PFSK-1 (cell line): Measurements from ENCODE around the gene PTGDS.

Experiments
- POLR2AphosphoS5 ChIP-seq: IDR thresholded peaks from 2 replicates; pipeline ENCODE4 v1.6.1; 2012; ENCODE audit warnings: low read depth, mild to moderate bottlenecking, control low read depth, low read length, moderate library complexity
- SIN3A ChIP-seq: IDR thresholded peaks from 2 replicates; pipeline ENCODE4 v1.6.1; 2012; ENCODE audit warnings: mild to moderate bottlenecking, low read length, moderate library complexity, borderline replicate concordance; ENCODE audit not compliant: insufficient read depth
- TAF1 ChIP-seq: IDR thresholded peaks from 2 replicates; pipeline ENCODE4 v1.6.1; 2012; ENCODE audit warnings: low read length, control low read depth, borderline replicate concordance; ENCODE audit not compliant: insufficient read depth
- TF ChIP-seq, protein P1 (sequence below), 2 experiments: IDR thresholded peaks; 2 replicates each; pipeline versions ENCODE4 v1.6.1 to v1.8.0; 2011 to 2012; ENCODE audit warnings: low read depth in 2 of 2, low read length in 2 of 2, control low read depth in 1 of 2, inconsistent platforms in 1 of 2, mild to moderate bottlenecking in 1 of 2, moderate library complexity in 1 of 2; ENCODE audit not compliant: insufficient read depth in 1 of 2

DNA sequence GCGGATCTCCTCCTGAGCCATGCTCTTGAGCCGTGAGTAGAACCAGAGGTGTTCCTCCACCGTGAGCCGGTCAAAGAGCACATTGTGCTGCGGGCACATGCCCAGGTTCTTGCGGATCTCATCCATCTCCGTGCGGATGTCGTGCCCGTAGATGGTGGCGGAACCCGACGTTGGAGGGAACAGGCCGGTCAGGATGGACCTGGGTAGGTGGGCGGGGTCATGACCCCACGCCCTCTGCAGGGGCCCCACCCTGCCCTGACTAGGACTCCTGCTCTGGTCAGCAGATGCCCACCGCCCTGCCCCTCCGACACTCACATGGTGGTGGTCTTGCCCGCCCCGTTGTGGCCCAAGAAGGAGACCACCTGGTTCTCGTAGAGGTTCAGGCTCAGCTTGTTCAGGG lies 38.7 kb downstream of the PTGDS start:
- TF ChIP-seq TAF1 (no peak), SIN3A (no peak), POLR2AphosphoS5 (no peak)
- TF ChIP-seq, protein P1, sequence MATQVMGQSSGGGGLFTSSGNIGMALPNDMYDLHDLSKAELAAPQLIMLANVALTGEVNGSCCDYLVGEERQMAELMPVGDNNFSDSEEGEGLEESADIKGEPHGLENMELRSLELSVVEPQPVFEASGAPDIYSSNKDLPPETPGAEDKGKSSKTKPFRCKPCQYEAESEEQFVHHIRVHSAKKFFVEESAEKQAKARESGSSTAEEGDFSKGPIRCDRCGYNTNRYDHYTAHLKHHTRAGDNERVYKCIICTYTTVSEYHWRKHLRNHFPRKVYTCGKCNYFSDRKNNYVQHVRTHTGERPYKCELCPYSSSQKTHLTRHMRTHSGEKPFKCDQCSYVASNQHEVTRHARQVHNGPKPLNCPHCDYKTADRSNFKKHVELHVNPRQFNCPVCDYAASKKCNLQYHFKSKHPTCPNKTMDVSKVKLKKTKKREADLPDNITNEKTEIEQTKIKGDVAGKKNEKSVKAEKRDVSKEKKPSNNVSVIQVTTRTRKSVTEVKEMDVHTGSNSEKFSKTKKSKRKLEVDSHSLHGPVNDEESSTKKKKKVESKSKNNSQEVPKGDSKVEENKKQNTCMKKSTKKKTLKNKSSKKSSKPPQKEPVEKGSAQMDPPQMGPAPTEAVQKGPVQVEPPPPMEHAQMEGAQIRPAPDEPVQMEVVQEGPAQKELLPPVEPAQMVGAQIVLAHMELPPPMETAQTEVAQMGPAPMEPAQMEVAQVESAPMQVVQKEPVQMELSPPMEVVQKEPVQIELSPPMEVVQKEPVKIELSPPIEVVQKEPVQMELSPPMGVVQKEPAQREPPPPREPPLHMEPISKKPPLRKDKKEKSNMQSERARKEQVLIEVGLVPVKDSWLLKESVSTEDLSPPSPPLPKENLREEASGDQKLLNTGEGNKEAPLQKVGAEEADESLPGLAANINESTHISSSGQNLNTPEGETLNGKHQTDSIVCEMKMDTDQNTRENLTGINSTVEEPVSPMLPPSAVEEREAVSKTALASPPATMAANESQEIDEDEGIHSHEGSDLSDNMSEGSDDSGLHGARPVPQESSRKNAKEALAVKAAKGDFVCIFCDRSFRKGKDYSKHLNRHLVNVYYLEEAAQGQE (IDR thresholded peaks at IDR 0.05; ENCODE audit: insufficient read depth in 1 of 2, low read depth in 2 of 2, low read length in 2 of 2): no peak
